ENCODE results near the gene RBM19. TPM values are rescaled to one million over a fixed set of nuclear protein-coding genes. Genes with fewer than 3 reads are reported as not detected.

Gene RBM19
- total RNA-seq, 2 donors from 2014 or later, result 38.6 to 43.1 TPM

GRCh38 chr12:113980054-113980453, 13.9 kb upstream of the RBM19 start:
- H3K4me1 Mint-ChIP-seq, result no peaks in the 10 kb centered on the region
- Histone ChIP-seq H3K36me3 (ENCODE audit: control insufficient read depth, insufficient read depth, low read length) (no peaks in the 10 kb centered on the region), H3K9ac (ENCODE audit: extremely low read depth, low read length, poor library complexity, severe bottlenecking) (no peak overlapping the region), H3K9me3 (ENCODE audit: control insufficient read depth, low read length) (no peaks in the 10 kb centered on the region), H3K27ac (ENCODE audit: low read depth, low read length) (no peak overlapping the region), H3K27me3 (ENCODE audit: control insufficient read depth, insufficient read depth, low read length, poor library complexity, severe bottlenecking) (peaks cover 53% of the 10 kb centered on the region), H3K4me3 (ENCODE audit: low read length) (no peak overlapping the region), H3K4me1 (ENCODE audit: control insufficient read depth, insufficient read depth, low read length) (no peaks in the 10 kb centered on the region)
- no peak for DNase-seq
- no peaks in the 10 kb centered on the region for H3K9me3 Mint-ChIP-seq
- TF ChIP-seq CTCF (conservative IDR thresholded peaks at IDR 0.05), result no peak
- H3K27ac Mint-ChIP-seq, result no peak overlapping the region
- WGBS, 2 experiments (ENCODE audit: insufficient coverage in 1 of 2, insufficient read length in 1 of 2), result 73 to 80% methylated on average over 1 to 2 of the region's 2 CpGs
- H3K36me3 Mint-ChIP-seq (ENCODE audit: low read depth), result no peaks in the 10 kb centered on the region
- no peak overlapping the region for H3K4me3 Mint-ChIP-seq
- peaks cover 41% of the 10 kb centered on the region for H3K27me3 Mint-ChIP-seq (ENCODE audit: insufficient read depth)

- Histone ChIP-seq H3K27me3 (ENCODE audit: control insufficient read depth, insufficient read depth, low read length, poor library complexity, severe bottlenecking) (peaks cover 57% of the 10 kb centered on the region), H3K36me3 (ENCODE audit: control insufficient read depth, insufficient read depth, low read length) (no peaks in the 10 kb centered on the region), H3K4me3 (ENCODE audit: low read length) (no peak overlapping the region), H3K9ac (ENCODE audit: extremely low read depth, low read length, poor library complexity, severe bottlenecking) (no peak overlapping the region), H3K9me3 (ENCODE audit: control insufficient read depth, low read length) (no peaks in the 10 kb centered on the region), H3K4me1 (ENCODE audit: control insufficient read depth, insufficient read depth, low read length) (no peaks in the 10 kb centered on the region), H3K27ac (ENCODE audit: low read depth, low read length) (no peak overlapping the region)
- no peaks in the 10 kb centered on the region for H3K9me3 Mint-ChIP-seq
- no peak overlapping the region for H3K27ac Mint-ChIP-seq
- no peaks in the 10 kb centered on the region for H3K36me3 Mint-ChIP-seq (ENCODE audit: low read depth)
- no peak overlapping the region for H3K4me3 Mint-ChIP-seq
- H3K27me3 Mint-ChIP-seq (ENCODE audit: insufficient read depth), result peaks cover 51% of the 10 kb centered on the region
- 33% methylated on average over 1 of the region's 1 CpG; no CpG with 5 or more reads in 1 of the 2 experiments for WGBS, 2 experiments (ENCODE audit: insufficient coverage in 1 of 2, insufficient read length in 1 of 2)
- TF ChIP-seq CTCF (conservative IDR thresholded peaks at IDR 0.05), result no peak
- DNase-seq, result no peak
- no peaks in the 10 kb centered on the region for H3K4me1 Mint-ChIP-seq
Observed at GRCh38 chr12:113978080-113978479, 12.0 kb upstream of the RBM19 start.

- Histone ChIP-seq H3K4me1 (ENCODE audit: control insufficient read depth, insufficient read depth, low read length) (no peaks in the 10 kb centered on the region), H3K27me3 (ENCODE audit: control insufficient read depth, insufficient read depth, low read length, poor library complexity, severe bottlenecking) (peaks cover 87% of the 10 kb centered on the region), H3K36me3 (ENCODE audit: control insufficient read depth, insufficient read depth, low read length) (no peaks in the 10 kb centered on the region), H3K9ac (ENCODE audit: extremely low read depth, low read length, poor library complexity, severe bottlenecking) (no peak overlapping the region), H3K9me3 (ENCODE audit: control insufficient read depth, low read length) (no peaks in the 10 kb centered on the region), H3K27ac (ENCODE audit: low read depth, low read length) (no peak overlapping the region), H3K4me3 (ENCODE audit: low read length) (no peak overlapping the region)
- H3K27ac Mint-ChIP-seq, result no peak overlapping the region
- WGBS, 2 experiments (ENCODE audit: insufficient coverage in 1 of 2, insufficient read length in 1 of 2), result 69 to 86% methylated on average over 2 to 3 of the region's 3 CpGs
- H3K27me3 Mint-ChIP-seq (ENCODE audit: insufficient read depth), result peaks cover 57% of the 10 kb centered on the region
- no peak for TF ChIP-seq CTCF (conservative IDR thresholded peaks at IDR 0.05)
- no peaks in the 10 kb centered on the region for H3K4me1 Mint-ChIP-seq
- no peak overlapping the region for H3K4me3 Mint-ChIP-seq
- no peaks in the 10 kb centered on the region for H3K9me3 Mint-ChIP-seq
- no peaks in the 10 kb centered on the region for H3K36me3 Mint-ChIP-seq (ENCODE audit: low read depth)
- no peak for DNase-seq
Observed at GRCh38 chr12:113974006-113974405, 7.9 kb upstream of the RBM19 start.
